ENCODE data around the gene PHF21A.

The PHF21A gene

GRCh38 chr11:46075168-46075567 lies 46.1 kb downstream of the PHF21A start:
- no peak for DNase-seq (ENCODE audit: low read depth)

DNA sequence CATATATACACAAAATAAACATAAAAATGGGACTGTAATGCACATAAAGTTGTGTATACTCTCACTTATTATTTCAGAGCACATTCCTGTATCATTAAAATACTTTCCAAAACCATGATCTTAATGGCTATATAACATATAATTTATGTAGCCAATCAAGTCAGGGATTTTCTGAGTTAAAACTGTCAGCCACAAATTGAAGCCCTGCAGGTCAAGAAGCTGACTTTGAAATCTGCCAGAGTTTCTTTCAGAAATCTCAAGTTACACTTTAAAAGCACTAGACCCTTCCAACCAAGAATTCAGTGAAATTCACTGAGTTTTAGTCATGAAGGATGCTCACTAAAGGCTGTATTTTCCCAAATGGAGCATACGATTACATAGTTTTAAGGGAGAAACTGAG lies 47.6 kb downstream of the PHF21A start:
- no peak for DNase-seq (ENCODE audit: low read depth)

GRCh38 chr11:46072172-46072964 lies 48.9 kb downstream of the PHF21A start:
- DNase-seq (ENCODE audit: low read depth) = no peak

GRCh38 chr11:46071091-46071490 lies 50.2 kb downstream of the PHF21A start:
- DNase-seq (ENCODE audit: low read depth) = no peak

- DNase-seq (ENCODE audit: low read depth) = no peak
These were observed 51.7 kb downstream of the PHF21A start for GRCh38 chr11:46069595-46069994.

GRCh38 chr11:46066335-46066734 lies 54.9 kb downstream of the PHF21A start:
- no peak for DNase-seq (ENCODE audit: low read depth)

DNA sequence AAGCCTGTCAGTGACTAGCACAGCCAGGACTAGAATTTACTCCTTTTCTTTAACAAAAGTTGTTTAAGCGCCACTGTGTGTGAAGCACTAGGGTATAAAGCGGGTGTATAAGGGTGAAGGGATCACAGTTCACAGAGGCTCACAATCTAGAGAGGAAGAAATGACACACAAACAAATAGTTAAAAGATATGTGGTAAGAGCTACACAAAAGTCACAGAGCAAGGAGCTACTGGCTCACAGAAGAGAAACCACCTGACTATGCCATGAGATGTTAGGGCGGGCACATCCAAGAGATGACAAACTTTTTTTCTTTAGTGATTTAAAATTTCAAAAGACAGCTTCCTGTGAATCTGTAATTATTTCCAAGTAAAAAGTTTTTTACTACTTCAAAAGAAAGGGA lies 55.6 kb downstream of the PHF21A start:
- no peak for DNase-seq (ENCODE audit: low read depth)

- no peak for DNase-seq (ENCODE audit: low read depth)
These were observed 57.0 kb downstream of the PHF21A start for GRCh38 chr11:46064221-46064620.

- no peak for DNase-seq (ENCODE audit: low read depth)
These were observed 58.1 kb downstream of the PHF21A start for GRCh38 chr11:46063138-46063537.

- no peak for DNase-seq (ENCODE audit: low read depth)
These were observed 61.2 kb downstream of the PHF21A start for GRCh38 chr11:46060013-46060412.

DNA sequence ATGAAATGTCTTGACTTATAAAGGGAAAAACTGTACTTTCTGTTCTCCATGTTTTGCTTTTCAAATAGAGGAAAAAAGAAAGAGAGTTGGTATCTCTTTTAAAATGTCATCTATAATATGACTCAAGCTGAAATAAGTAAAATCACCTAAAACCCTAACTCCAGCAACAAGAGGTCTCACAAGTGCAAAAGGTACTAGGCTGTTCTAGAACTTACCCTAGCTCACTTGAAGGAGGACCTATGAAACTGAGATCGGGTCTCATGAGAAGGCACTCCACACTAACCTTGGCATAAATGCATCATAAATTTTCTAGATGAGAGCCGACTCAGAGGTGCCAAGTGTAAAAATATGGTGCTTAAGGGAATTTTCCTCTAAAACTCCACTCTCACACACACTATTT lies 63.8 kb downstream of the PHF21A start:
- no peak for DNase-seq (ENCODE audit: low read depth)

GRCh38 chr11:46055371-46055770 lies 65.9 kb downstream of the PHF21A start:
- no peak for DNase-seq (ENCODE audit: low read depth)

- no peak for DNase-seq (ENCODE audit: low read depth)
These were observed 70.2 kb downstream of the PHF21A start for GRCh38 chr11:46051102-46051501.

GRCh38 chr11:46050662-46051061 lies 70.6 kb downstream of the PHF21A start:
- DNase-seq (ENCODE audit: low read depth) = no peak

- DNase-seq (ENCODE audit: low read depth) = no peak
These were observed 71.2 kb downstream of the PHF21A start for GRCh38 chr11:46050003-46050461.

- DNase-seq (ENCODE audit: low read depth) = no peak
These were observed 71.8 kb downstream of the PHF21A start for GRCh38 chr11:46049325-46049897.

- no peak for DNase-seq (ENCODE audit: low read depth)
These were observed 73.1 kb downstream of the PHF21A start for GRCh38 chr11:46048198-46048597.

- DNase-seq (ENCODE audit: low read depth) = no peak
These were observed 73.7 kb downstream of the PHF21A start for GRCh38 chr11:46047520-46047919.

DNA sequence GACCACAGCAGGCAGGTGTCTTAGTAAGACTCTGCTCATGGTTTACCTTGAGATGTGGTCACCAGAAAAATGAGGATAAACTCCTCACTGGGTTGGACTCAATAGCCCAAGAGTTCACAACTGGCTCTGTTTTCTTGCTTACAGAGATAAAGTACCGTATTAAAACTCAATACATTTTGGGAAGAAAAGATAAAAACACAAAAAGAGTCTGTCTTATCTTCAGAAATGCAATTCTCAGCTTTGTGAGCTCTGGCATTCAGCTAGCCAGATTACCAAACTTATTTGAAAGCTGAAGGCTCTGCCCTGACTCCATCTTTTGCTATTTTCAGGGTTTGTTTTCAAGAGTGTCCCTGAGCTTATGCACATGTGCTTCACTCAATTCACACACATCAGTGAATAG lies 75.4 kb downstream of the PHF21A start:
- DNase-seq (ENCODE audit: low read depth) = no peak

DNA sequence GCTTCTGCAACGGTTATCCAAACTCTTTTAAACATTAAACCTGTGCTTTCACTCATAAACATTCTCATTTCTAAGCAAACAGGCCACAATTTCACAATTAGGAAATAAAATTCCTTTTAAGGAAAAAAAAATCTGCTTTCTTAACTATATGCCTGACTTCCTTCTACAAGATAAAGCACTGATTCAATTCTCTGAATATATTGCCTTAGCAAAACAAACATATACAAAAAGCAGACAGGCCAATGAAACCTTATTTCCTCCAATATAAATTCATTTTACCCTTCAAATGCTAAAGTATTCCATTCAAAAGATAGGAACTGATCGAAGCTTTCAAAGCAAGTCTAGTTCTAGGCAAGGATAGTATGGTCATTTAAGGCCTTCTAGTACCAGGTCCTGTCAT lies 76.7 kb downstream of the PHF21A start:
- no peak for DNase-seq (ENCODE audit: low read depth)

DNA sequence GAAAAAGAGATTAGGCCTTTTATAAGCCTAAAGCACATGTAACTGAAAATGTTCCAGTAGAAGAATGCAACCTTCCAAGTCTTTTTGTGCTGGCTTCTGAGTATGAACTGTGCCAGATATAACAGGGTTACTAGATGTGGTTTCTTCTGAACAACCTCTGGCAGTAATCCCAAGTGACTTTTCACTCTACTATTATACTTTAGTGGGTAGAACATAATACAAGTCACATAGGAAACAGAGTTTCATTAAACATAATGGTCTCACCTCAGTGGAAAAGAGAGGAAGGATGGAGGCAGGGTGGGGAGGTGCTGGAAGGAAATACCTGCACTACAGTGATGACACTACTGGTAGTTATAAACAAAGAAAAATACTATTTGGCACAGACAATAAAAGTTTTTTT lies 81.3 kb downstream of the PHF21A start:
- no peak for DNase-seq (ENCODE audit: low read depth)

DNA sequence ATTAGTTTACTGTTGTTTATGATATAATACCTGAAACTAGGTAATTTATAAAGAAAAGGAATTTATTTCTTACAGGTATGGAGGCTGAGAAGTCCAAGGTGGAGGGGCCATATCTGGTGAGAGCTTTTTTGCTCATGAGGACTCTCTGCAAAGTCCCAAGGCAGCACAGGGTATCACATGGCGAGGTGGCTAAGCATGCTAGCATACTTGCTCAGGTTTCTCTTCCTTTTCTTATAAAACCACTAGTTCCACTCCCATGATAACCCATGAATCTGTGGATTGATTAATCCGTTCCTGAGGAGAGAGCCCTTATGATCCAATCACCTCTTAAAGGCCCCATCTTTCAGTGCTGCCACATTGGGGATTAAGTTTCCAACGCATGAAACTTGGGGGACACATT lies 82.7 kb downstream of the PHF21A start:
- DNase-seq (ENCODE audit: low read depth) = no peak

GRCh38 chr11:46036969-46037368 lies 84.3 kb downstream of the PHF21A start:
- DNase-seq (ENCODE audit: low read depth) = no peak

DNA sequence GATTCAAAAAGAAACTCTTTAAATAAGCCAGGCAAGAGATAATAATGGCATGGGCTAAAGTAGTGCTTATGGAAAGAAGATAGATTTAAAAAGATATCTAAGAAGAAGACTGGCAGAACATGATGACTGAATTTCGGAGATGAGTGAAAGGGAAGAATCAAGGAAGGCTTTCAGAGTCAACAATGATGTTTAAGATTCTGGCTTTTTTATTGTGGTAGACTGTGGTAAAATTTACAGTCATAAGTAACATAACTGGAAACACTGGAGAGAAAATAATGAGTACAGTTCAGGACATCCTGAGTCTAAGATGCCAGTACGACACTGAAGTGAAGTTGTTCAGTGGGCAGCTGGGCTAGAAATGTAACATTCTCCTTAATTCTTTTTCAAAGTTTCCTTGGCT lies 85.2 kb downstream of the PHF21A start:
- no peak for DNase-seq (ENCODE audit: low read depth)
